ENCODE measurements around the gene NPTN.
A peak's percentile ranks its signal among the peaks of the same experiment; 100 is the strongest.

NPTN gene

GRCh38 chr15:73629798-73630429 is 3.3 kb downstream of the NPTN start:
- H3K36me3 ChIP-seq (ENCODE audit: low read depth), result peaks cover 5% of the 10 kb centered on the region
- H3K4me1 ChIP-seq (ENCODE audit: insufficient read depth, poor library complexity, severe bottlenecking), result peaks cover 74% of the 10 kb centered on the region
- no peaks in the 10 kb centered on the region for H3K9me3 ChIP-seq (ENCODE audit: severe bottlenecking)
- DNase-seq (ENCODE audit: low spot score) (no peak), ATAC-seq (ENCODE audit: low read depth) (no peak)
- H3K27ac ChIP-seq (ENCODE audit: poor library complexity, severe bottlenecking), result peak overlapping the region; percentile 97
- TF ChIP-seq CTCF (IDR thresholded peaks at IDR 0.05; ENCODE audit: poor library complexity, severe bottlenecking), result no peak
- H3K27me3 ChIP-seq (ENCODE audit: insufficient read depth, poor library complexity, severe bottlenecking), result no peaks in the 10 kb centered on the region
- H3K4me3 ChIP-seq (ENCODE audit: severe bottlenecking), result no peak overlapping the region

GRCh38 chr15:73628976-73629797 is 4.0 kb downstream of the NPTN start:
- H3K9me3 ChIP-seq (ENCODE audit: severe bottlenecking), result no peaks in the 10 kb centered on the region
- peaks cover 75% of the 10 kb centered on the region for H3K4me1 ChIP-seq (ENCODE audit: insufficient read depth, poor library complexity, severe bottlenecking)
- no peaks in the 10 kb centered on the region for H3K27me3 ChIP-seq (ENCODE audit: insufficient read depth, poor library complexity, severe bottlenecking)
- ATAC-seq (ENCODE audit: low read depth) (0 out of 3 replicates have a peak, but pooled peaks have one; percentile 3), DNase-seq (ENCODE audit: low spot score) (no peak)
- H3K27ac ChIP-seq (ENCODE audit: poor library complexity, severe bottlenecking), result peak overlapping the region; percentile 97
- no peak overlapping the region for H3K4me3 ChIP-seq (ENCODE audit: severe bottlenecking)
- H3K36me3 ChIP-seq (ENCODE audit: low read depth), result peaks cover 5% of the 10 kb centered on the region
- TF ChIP-seq CTCF (IDR thresholded peaks at IDR 0.05; ENCODE audit: poor library complexity, severe bottlenecking), result no peak

- no peak for DNase-seq (ENCODE audit: low spot score)
- Histone ChIP-seq H3K27ac (ENCODE audit: poor library complexity, severe bottlenecking) (peak overlapping the region; percentile 97), H3K9me3 (ENCODE audit: severe bottlenecking) (no peaks in the 10 kb centered on the region), H3K4me1 (ENCODE audit: insufficient read depth, poor library complexity, severe bottlenecking) (peaks cover 75% of the 10 kb centered on the region), H3K4me3 (ENCODE audit: severe bottlenecking) (no peak overlapping the region), H3K36me3 (ENCODE audit: low read depth) (peaks cover 10% of the 10 kb centered on the region), H3K27me3 (ENCODE audit: insufficient read depth, poor library complexity, severe bottlenecking) (no peaks in the 10 kb centered on the region)
- TF ChIP-seq CTCF (IDR thresholded peaks at IDR 0.05; ENCODE audit: poor library complexity, severe bottlenecking), result no peak
- no peak for ATAC-seq (ENCODE audit: low read depth)
Measured at GRCh38 chr15:73628102-73628501, 5.1 kb downstream of the NPTN start.

GRCh38 chr15:73626072-73626471 is 7.1 kb downstream of the NPTN start:
- ATAC-seq (ENCODE audit: low read depth) (no peak), DNase-seq (ENCODE audit: low spot score) (no peak)
- Histone ChIP-seq H3K4me3 (ENCODE audit: severe bottlenecking) (no peak overlapping the region), H3K9me3 (ENCODE audit: severe bottlenecking) (no peaks in the 10 kb centered on the region), H3K27ac (ENCODE audit: poor library complexity, severe bottlenecking) (peak overlapping the region; percentile 23), H3K4me1 (ENCODE audit: insufficient read depth, poor library complexity, severe bottlenecking) (peaks cover 69% of the 10 kb centered on the region), H3K36me3 (ENCODE audit: low read depth) (peaks cover 10% of the 10 kb centered on the region), H3K27me3 (ENCODE audit: insufficient read depth, poor library complexity, severe bottlenecking) (no peaks in the 10 kb centered on the region)
- TF ChIP-seq CTCF (IDR thresholded peaks at IDR 0.05; ENCODE audit: poor library complexity, severe bottlenecking), result no peak

- no peak overlapping the region for H3K27ac ChIP-seq (ENCODE audit: poor library complexity, severe bottlenecking)
- peaks cover 54% of the 10 kb centered on the region for H3K4me1 ChIP-seq (ENCODE audit: insufficient read depth, poor library complexity, severe bottlenecking)
- ATAC-seq (ENCODE audit: low read depth), result no peak
- H3K9me3 ChIP-seq (ENCODE audit: severe bottlenecking), result no peaks in the 10 kb centered on the region
- DNase-seq (ENCODE audit: low spot score), result no peak
- H3K27me3 ChIP-seq (ENCODE audit: insufficient read depth, poor library complexity, severe bottlenecking), result no peaks in the 10 kb centered on the region
- TF ChIP-seq CTCF (IDR thresholded peaks at IDR 0.05; ENCODE audit: poor library complexity, severe bottlenecking), result no peak
- no peak overlapping the region for H3K4me3 ChIP-seq (ENCODE audit: severe bottlenecking)
- peaks cover 10% of the 10 kb centered on the region for H3K36me3 ChIP-seq (ENCODE audit: low read depth)
Measured at GRCh38 chr15:73624530-73624929, 8.7 kb downstream of the NPTN start.
